Bronchial epithelial cell (primary cell): ENCODE results near the gene BRINP2. TPM values are rescaled to one million over a fixed set of nuclear protein-coding genes. Genes with fewer than 3 reads are reported as not detected.

Source experiments
- DNase-seq: peaks from one replicate; pipeline ENCODE4 v3.0.0-alpha.2; 2010; ENCODE audit warnings: low read depth
- FAIRE-seq: peaks from 2 replicates; lab custom pipeline; 2011; peaks lifted over from hg19 to GRCh38; lab: Jason Lieb, UNC
- H3K27me3 ChIP-seq: 2 replicates; pipeline ENCODE4 v1.5.1; 2011; ENCODE audit warnings: low read length; ENCODE audit not compliant: control insufficient read depth, insufficient read depth
- H3K36me3 ChIP-seq: 2 replicates; pipeline ENCODE4 v1.5.1; 2011; ENCODE audit warnings: low read length; ENCODE audit not compliant: control insufficient read depth, insufficient read depth
- H3K4me3 ChIP-seq: 2 replicates; pipeline ENCODE4 v1.5.1; 2011; ENCODE audit warnings: mild to moderate bottlenecking, low read depth, low read length, control low read depth
- total RNA-seq: library from RNA; depleted of rRNA; stranded (reverse); fragments of >200 nt; gene quantifications from 2 replicates; pipeline ENCODE4 v1.2.1, GENCODE V29; 2014
- TF ChIP-seq, protein P1 (sequence below): IDR thresholded peaks from 2 replicates; pipeline ENCODE4 v1.5.1; 2011; ENCODE audit warnings: mild to moderate bottlenecking, moderate library complexity, low read length, control low read depth, inconsistent platforms; ENCODE audit not compliant: insufficient read depth, severe bottlenecking

The BRINP2 gene
- total RNA-seq, 1 donor from 2014 or later, result not detected

DNA sequence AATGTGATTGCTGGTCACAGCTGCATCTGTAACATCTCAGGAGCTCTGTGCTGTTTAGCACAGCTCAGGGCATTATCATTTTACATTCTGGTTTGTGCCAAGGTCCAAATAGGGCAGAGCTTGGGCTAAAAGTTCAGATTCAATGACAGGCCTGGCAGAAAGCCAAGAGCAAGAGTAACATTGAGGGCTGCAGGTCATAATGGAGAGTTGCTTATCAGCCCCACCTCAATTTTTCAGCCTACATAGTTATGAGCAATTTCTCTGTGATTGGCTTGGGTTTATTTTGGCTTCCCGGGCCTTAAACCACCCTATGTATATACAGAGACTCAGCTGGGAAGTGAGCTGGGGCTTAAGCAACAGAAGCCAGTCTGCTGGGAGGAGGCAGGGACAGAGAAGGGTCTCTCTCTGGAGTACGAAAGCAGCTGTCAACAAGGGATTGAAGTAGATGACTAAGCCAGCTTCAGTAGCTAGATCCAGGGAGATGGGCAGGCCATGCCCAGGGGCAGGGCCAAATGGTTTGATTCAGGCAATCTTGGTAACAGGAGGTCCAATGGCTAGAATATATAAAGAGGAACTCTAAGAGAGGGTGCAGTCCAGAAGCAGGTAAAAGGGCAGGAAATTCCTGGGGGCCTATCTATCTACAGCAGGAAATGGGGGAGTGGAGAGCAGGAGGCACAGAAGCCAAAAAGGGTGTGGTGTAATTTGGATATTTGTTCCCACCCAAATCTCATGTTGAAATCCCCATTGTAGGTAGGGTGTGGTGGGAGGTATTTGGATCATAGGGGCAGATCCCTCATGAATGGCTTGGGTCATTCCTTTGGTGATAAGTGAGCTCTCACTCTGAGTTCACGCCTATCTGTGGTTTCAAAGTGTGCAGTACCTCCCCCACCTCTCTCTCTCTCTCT, 49.0 kb downstream of the BRINP2 start:
- DNase-seq, result peak; percentile 39

DNA sequence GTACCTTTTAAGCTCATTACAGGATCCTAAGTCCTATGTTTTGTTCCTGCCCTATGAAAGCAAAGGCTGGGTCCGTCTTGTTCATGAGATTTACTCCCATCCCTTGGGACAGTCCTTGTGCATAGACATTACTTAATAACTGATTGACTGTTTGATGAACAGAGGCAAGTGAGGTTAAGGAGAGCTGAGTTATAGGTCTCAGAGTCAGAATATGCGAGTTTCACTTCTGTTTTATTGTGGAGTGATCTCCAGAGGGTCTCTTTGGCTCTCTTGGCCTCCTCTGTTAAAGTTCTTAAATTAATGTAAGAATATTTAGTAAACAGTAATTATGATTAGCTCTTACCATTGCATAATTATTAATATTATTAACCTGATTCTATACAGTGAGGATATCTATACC, 52.6 kb downstream of the BRINP2 start:
- H3K36me3 ChIP-seq, result no peaks in the 10 kb centered on the region
- no peaks in the 10 kb centered on the region for H3K27me3 ChIP-seq
- TF ChIP-seq, protein P1, sequence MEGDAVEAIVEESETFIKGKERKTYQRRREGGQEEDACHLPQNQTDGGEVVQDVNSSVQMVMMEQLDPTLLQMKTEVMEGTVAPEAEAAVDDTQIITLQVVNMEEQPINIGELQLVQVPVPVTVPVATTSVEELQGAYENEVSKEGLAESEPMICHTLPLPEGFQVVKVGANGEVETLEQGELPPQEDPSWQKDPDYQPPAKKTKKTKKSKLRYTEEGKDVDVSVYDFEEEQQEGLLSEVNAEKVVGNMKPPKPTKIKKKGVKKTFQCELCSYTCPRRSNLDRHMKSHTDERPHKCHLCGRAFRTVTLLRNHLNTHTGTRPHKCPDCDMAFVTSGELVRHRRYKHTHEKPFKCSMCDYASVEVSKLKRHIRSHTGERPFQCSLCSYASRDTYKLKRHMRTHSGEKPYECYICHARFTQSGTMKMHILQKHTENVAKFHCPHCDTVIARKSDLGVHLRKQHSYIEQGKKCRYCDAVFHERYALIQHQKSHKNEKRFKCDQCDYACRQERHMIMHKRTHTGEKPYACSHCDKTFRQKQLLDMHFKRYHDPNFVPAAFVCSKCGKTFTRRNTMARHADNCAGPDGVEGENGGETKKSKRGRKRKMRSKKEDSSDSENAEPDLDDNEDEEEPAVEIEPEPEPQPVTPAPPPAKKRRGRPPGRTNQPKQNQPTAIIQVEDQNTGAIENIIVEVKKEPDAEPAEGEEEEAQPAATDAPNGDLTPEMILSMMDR, result no peak
- no peak overlapping the region for H3K4me3 ChIP-seq
- DNase-seq, result no peak
- FAIRE-seq, result no peak

More for the DNA sequence above, 49.0 kb downstream of the BRINP2 start:
- H3K4me3 ChIP-seq, result no peak overlapping the region
- H3K27me3 ChIP-seq, result no peaks in the 10 kb centered on the region
- H3K36me3 ChIP-seq, result no peaks in the 10 kb centered on the region
- FAIRE-seq, result no peak
- TF ChIP-seq, protein P1, result no peak

DNA sequence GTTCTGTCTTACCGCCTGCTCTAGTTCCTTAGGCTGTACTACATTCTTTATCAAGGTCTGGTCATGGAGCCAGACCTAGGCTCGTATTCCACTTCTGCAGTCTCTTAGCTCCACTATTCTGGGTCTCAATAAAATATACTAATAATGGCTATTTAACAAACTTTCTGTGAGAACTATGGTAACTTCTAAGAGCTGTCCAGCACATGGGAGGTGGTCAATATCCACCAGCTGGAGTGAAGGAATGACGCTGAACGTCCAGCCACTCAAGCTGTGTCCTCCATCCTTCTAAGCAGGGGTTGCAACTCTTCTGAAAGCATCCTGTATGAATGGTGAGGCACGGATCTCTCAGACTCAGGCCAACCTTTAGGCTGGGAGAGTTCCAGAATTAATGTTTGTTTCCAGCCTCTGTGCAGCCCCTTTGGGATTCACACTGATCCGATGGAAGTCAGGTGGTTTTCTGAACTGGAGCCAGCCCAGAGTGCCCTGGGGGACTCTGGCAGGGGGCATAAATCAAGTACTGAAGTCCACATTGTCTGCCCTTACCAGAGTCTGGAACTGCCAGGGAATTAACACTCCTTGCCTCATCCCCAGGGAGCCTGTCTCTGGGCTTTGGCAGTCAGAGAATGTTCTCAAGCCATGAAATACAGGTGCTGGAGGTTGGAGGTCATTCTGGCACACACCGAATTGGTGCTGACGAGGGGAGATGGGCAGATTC, 57.4 kb downstream of the BRINP2 start:
- FAIRE-seq (no peak), DNase-seq (no peak)
- Histone ChIP-seq H3K36me3 (no peaks in the 10 kb centered on the region), H3K4me3 (no peak overlapping the region), H3K27me3 (no peaks in the 10 kb centered on the region)
- TF ChIP-seq, protein P1, result no peak

DNA sequence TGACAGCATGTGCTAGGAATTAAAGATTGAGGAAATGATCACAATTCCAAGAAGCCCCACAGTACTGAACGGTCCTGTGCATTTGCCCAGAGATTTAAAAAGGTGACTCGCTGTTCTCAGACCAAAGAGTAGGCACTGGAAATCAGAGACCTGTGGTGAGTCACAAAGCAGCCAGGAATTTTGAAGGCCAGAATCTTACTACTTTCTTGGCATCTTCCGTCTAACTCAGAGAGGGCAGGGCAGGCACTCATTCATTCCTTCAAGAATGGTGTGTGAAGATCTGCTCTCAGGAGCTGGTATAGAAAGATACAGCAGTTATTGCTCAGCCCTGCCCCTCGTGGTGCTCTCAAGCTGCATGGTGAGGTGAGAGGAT, 57.9 kb downstream of the BRINP2 start:
- TF ChIP-seq, protein P1, result peak; percentile 1
- FAIRE-seq (no peak), DNase-seq (peak; percentile 80)
- H3K4me3 ChIP-seq, result no peak overlapping the region
- no peaks in the 10 kb centered on the region for H3K27me3 ChIP-seq
- H3K36me3 ChIP-seq, result no peaks in the 10 kb centered on the region

DNA sequence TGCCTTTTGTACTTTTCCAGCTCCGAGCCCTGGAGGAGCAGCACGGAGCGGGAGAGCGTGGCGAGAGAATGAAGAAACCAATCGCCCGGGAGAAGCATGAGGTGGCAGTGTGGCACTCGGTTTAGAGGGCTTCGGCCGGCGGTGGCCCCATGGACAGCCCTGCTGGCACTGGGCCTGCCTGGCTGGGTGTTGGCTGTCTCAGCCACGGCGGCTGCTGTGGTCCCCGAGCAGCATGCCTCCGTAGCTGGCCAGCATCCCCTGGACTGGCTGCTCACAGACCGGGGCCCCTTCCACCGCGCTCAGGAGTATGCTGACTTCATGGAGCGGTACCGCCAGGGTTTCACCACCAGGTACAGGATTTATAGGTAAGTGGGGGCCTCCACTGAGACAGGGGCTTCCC, 59.0 kb downstream of the BRINP2 start:
- Histone ChIP-seq H3K4me3 (no peak overlapping the region), H3K36me3 (no peaks in the 10 kb centered on the region), H3K27me3 (no peaks in the 10 kb centered on the region)
- DNase-seq, result no peak
- TF ChIP-seq, protein P1, result no peak
- FAIRE-seq, result no peak
